WTC11 (cell line): ENCODE results near the gene MCHR2. TPM values are rescaled to one million over a fixed set of nuclear protein-coding genes. Genes with fewer than 3 reads are reported as not detected.

ENCODE experiments used
- ATAC-seq: fragments of 200-7000 bp; cut with Tn5 transposase; 2 replicates; pipeline ENCODE4 v1.10.0; 2021; ENCODE audit warnings: mild to moderate bottlenecking, moderate library complexity
- CTCF ChIA-PET: fragments of 300-600 bp; sonication (Branson Sonifier 250); formaldehyde crosslinking; loops from one replicate; lab custom pipeline; 2021; ENCODE audit warnings: antibody characterized with exemption; lab: Charles Lee
- POLR2A ChIA-PET: fragments of 350-600 bp; sonication (Branson Sonifier 250); formaldehyde crosslinking; loops from one replicate; lab custom pipeline; 2021; ENCODE audit warnings: antibody characterized with exemption; lab: Charles Lee
- DNase-seq: peaks from one replicate; pipeline ENCODE4 v3.0.0; 2021; ENCODE audit warnings: low spot score
- H3K27ac Mint-ChIP-seq: 2 replicates; pipeline ENCODE4 v1.8.0; 2021; ENCODE audit warnings: mixed read lengths
- H3K27me3 Mint-ChIP-seq: 2 replicates; pipeline ENCODE4 v1.8.0; 2021; ENCODE audit warnings: low read depth, mild to moderate bottlenecking, moderate library complexity, mixed read lengths
- H3K36me3 Mint-ChIP-seq: 2 replicates; pipeline ENCODE4 v1.8.0; 2021; ENCODE audit warnings: mixed read lengths
- H3K4me1 Mint-ChIP-seq: 2 replicates; pipeline ENCODE4 v1.8.0; 2022; ENCODE audit warnings: mixed read lengths
- H3K4me3 Mint-ChIP-seq: 2 replicates; pipeline ENCODE4 v1.8.0; 2021; ENCODE audit warnings: mild to moderate bottlenecking, moderate library complexity, mixed read lengths
- H3K9me3 Mint-ChIP-seq: 2 replicates; pipeline ENCODE4 v1.8.0; 2021; ENCODE audit warnings: mixed read lengths
- CREM ChIP-seq: sonication (generic); formaldehyde crosslinking; IDR thresholded peaks from 2 replicates; pipeline ENCODE4 v1.8.1; 2022; ENCODE audit warnings: mild to moderate bottlenecking, missing genetic modification reagents, moderate library complexity
- ESRRA ChIP-seq: sonication (generic); formaldehyde crosslinking; IDR thresholded peaks from 2 replicates; pipeline ENCODE4 v1.8.1; 2022; ENCODE audit warnings: mild to moderate bottlenecking, missing genetic modification reagents, borderline replicate concordance
- ETV6 ChIP-seq: sonication (generic); formaldehyde crosslinking; IDR thresholded peaks from 2 replicates; pipeline ENCODE4 v1.8.1; 2022; ENCODE audit warnings: mild to moderate bottlenecking, missing genetic modification reagents
- FOXJ3 ChIP-seq: sonication (generic); formaldehyde crosslinking; IDR thresholded peaks from 2 replicates; pipeline ENCODE4 v1.9.0; 2021; ENCODE audit warnings: missing genetic modification reagents, mild to moderate bottlenecking, borderline replicate concordance
- GTF2I ChIP-seq: fragments of 250-450 bp; sonication (Bioruptor Pico); conservative IDR thresholded peaks from 2 replicates; pipeline ENCODE4 v1.4.0; 2021; ENCODE audit warnings: mild to moderate bottlenecking
- JAZF1 ChIP-seq: fragments of 250-450 bp; sonication (Bioruptor Pico); IDR thresholded peaks from 2 replicates; pipeline ENCODE4 v1.9.0; 2021; ENCODE audit warnings: moderate library complexity, mild to moderate bottlenecking, inconsistent platforms
- KAT7 ChIP-seq: sonication (generic); formaldehyde crosslinking; IDR thresholded peaks from 2 replicates; pipeline ENCODE4 v1.8.1; 2023; ENCODE audit warnings: missing genetic modification reagents, mild to moderate bottlenecking, borderline replicate concordance
- NR3C1 ChIP-seq: sonication (generic); formaldehyde crosslinking; conservative IDR thresholded peaks from 2 replicates; pipeline ENCODE4 v1.8.1; 2023; ENCODE audit warnings: low read depth, mild to moderate bottlenecking, missing genetic modification reagents
- SMAD3 ChIP-seq: sonication (generic); formaldehyde crosslinking; IDR thresholded peaks from 2 replicates; pipeline ENCODE4 v1.8.0; 2022; ENCODE audit warnings: missing genetic modification reagents, mild to moderate bottlenecking, borderline replicate concordance
- SP1 ChIP-seq: sonication (generic); formaldehyde crosslinking; conservative IDR thresholded peaks from 2 replicates; pipeline ENCODE4 v1.8.1; 2022; ENCODE audit warnings: missing genetic modification reagents
- TEAD1 ChIP-seq: sonication (generic); formaldehyde crosslinking; IDR thresholded peaks from 2 replicates; pipeline ENCODE4 v1.8.0; 2022; ENCODE audit warnings: mild to moderate bottlenecking, missing genetic modification reagents
- TEAD4 ChIP-seq: sonication (generic); formaldehyde crosslinking; IDR thresholded peaks from 2 replicates; pipeline ENCODE4 v1.8.0; 2022; ENCODE audit warnings: mild to moderate bottlenecking, missing genetic modification reagents
- TP53 ChIP-seq: sonication (generic); formaldehyde crosslinking; IDR thresholded peaks from 2 replicates; pipeline ENCODE4 v1.8.1; 2023; ENCODE audit warnings: mild to moderate bottlenecking, missing genetic modification reagents
- ZNF138 ChIP-seq: sonication (generic); formaldehyde crosslinking; conservative IDR thresholded peaks from 2 replicates; pipeline ENCODE4 v1.8.1; 2022; ENCODE audit warnings: mild to moderate bottlenecking, moderate library complexity, missing genetic modification reagents
- ZNF317 ChIP-seq: sonication (generic); formaldehyde crosslinking; IDR thresholded peaks from 2 replicates; pipeline ENCODE4 v1.8.1; 2023; ENCODE audit warnings: low read depth, mild to moderate bottlenecking, moderate library complexity, missing genetic modification reagents, borderline replicate concordance
- total RNA-seq: library from RNA; stranded (reverse); gene quantifications from 3 replicates; pipeline ENCODE4 v1.2.3, GENCODE V29; 2021
- TF ChIP-seq, protein P1 (sequence below): fragments of 250-450 bp; sonication (Bioruptor Pico); IDR thresholded peaks from 2 replicates; pipeline ENCODE4 v2.1.2; 2022; ENCODE audit warnings: mild to moderate bottlenecking, moderate library complexity
- TF ChIP-seq, protein P2 (sequence below): sonication (generic); formaldehyde crosslinking; IDR thresholded peaks from 2 replicates; pipeline ENCODE4 v1.8.1; 2023; ENCODE audit warnings: mild to moderate bottlenecking, missing genetic modification reagents
- TF ChIP-seq, protein P3 (sequence below): sonication (generic); formaldehyde crosslinking; IDR thresholded peaks from 2 replicates; pipeline ENCODE4 v1.8.1; 2022; ENCODE audit warnings: mild to moderate bottlenecking, missing genetic modification reagents, moderate library complexity, borderline replicate concordance
- TF ChIP-seq, protein P4 (sequence below): fragments of 250-450 bp; sonication (Bioruptor Pico); IDR thresholded peaks from 2 replicates; pipeline ENCODE4 v1.9.0; 2021; ENCODE audit warnings: mild to moderate bottlenecking
- TF ChIP-seq, protein P5 (sequence below): fragments of 250-450 bp; sonication (Bioruptor Pico); conservative IDR thresholded peaks from 2 replicates; pipeline ENCODE4 v1.9.0; 2021; ENCODE audit warnings: mild to moderate bottlenecking
- TF ChIP-seq, protein P6 (sequence below): sonication (generic); formaldehyde crosslinking; IDR thresholded peaks from 2 replicates; pipeline ENCODE4 v1.8.0; 2022; ENCODE audit warnings: mild to moderate bottlenecking, missing genetic modification reagents
- TF ChIP-seq, protein P7 (sequence below): fragments of 250-450 bp; sonication (Bioruptor Pico); IDR thresholded peaks from 2 replicates; pipeline ENCODE4 v1.9.0; 2021; ENCODE audit warnings: mild to moderate bottlenecking

MCHR2 gene
- total RNA-seq, 1 experiment from 2014 or later = not detected

DNA sequence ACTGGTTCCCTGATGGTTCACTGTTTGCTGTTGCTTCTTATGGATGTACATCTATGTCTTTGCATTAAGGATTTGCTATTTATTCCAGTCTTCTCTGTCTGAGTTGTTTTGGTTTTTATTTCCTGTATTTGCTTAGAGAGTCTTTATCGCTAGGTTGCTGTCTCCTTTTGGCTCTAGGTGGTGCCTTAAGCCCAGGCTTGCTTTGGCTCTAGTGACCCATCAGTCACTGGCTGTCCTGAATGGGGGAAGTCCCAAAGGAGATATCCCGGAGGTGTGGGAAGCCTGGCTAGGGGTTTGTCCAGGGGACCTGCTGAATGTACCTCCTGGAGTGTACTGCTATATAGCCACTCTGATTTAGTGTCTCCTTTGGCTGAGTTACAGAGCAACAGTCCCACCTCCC lies 53.4 kb downstream of the MCHR2 start:
- POLR2A ChIA-PET = no interaction called here
- CTCF ChIA-PET = no interaction called here
- no peaks in the 10 kb centered on the region for H3K36me3 Mint-ChIP-seq
- DNase-seq (peak; percentile 12), ATAC-seq (peak; percentile 60; the same call in 1 of the 2 replicates)
- no peaks in the 10 kb centered on the region; the same call in 1 of the 2 replicates for H3K27me3 Mint-ChIP-seq
- H3K4me3 Mint-ChIP-seq = no peak overlapping the region
- TF ChIP-seq ZNF317 (CRISPR knock-in tag) (no peak), SMAD3 (CRISPR knock-in tag) (no peak), TEAD1 (CRISPR knock-in tag) (no peak)
- TF ChIP-seq, all 79 proteins: peak for 0
- H3K9me3 Mint-ChIP-seq = no peaks in the 10 kb centered on the region
- H3K4me1 Mint-ChIP-seq = peaks cover 16% of the 10 kb centered on the region
- no peak overlapping the region for H3K27ac Mint-ChIP-seq

DNA sequence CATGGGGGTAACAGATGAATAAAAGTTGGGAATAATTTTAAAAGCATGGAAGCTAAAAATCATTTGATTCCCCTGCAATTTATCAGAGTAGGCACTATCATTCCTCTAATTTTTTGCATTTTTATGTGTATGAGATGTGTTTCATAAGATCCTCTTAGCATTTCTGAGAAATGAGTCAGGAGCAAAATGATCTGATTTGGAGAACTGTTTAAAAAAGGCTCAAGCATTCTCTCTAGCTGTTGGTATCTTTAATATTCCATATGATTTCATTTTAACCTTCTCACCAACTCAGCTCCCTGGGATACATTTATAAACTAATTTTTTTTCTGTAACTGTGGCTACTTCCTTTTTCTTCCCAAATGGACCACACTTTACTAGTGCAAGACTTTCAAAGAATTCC lies 60.9 kb downstream of the MCHR2 start:
- DNase-seq (no peak), ATAC-seq (no peak)
- H3K36me3 Mint-ChIP-seq = peaks cover 5% of the 10 kb centered on the region
- no peak overlapping the region for H3K27ac Mint-ChIP-seq
- peaks cover 22% of the 10 kb centered on the region for H3K9me3 Mint-ChIP-seq
- ChIA-PET POLR2A (no interaction called here), CTCF (no interaction called here)
- no peaks in the 10 kb centered on the region for H3K4me1 Mint-ChIP-seq
- TF ChIP-seq, protein P1, sequence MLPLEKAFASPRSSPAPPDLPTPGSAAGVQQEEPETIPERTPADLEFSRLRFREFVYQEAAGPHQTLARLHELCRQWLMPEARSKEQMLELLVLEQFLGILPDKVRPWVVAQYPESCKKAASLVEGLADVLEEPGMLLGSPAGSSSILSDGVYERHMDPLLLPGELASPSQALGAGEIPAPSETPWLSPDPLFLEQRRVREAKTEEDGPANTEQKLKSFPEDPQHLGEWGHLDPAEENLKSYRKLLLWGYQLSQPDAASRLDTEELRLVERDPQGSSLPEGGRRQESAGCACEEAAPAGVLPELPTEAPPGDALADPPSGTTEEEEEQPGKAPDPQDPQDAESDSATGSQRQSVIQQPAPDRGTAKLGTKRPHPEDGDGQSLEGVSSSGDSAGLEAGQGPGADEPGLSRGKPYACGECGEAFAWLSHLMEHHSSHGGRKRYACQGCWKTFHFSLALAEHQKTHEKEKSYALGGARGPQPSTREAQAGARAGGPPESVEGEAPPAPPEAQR = no peak
- TF ChIP-seq, protein P2, sequence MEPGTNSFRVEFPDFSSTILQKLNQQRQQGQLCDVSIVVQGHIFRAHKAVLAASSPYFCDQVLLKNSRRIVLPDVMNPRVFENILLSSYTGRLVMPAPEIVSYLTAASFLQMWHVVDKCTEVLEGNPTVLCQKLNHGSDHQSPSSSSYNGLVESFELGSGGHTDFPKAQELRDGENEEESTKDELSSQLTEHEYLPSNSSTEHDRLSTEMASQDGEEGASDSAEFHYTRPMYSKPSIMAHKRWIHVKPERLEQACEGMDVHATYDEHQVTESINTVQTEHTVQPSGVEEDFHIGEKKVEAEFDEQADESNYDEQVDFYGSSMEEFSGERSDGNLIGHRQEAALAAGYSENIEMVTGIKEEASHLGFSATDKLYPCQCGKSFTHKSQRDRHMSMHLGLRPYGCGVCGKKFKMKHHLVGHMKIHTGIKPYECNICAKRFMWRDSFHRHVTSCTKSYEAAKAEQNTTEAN = no peak
- no peak for TF ChIP-seq KAT7 (CRISPR knock-in tag)
- no peak for TF ChIP-seq GTF2I (CRISPR knock-in tag)
- no peak for TF ChIP-seq ETV6 (CRISPR knock-in tag)
- no peak for TF ChIP-seq ESRRA
- TF ChIP-seq, protein P3, sequence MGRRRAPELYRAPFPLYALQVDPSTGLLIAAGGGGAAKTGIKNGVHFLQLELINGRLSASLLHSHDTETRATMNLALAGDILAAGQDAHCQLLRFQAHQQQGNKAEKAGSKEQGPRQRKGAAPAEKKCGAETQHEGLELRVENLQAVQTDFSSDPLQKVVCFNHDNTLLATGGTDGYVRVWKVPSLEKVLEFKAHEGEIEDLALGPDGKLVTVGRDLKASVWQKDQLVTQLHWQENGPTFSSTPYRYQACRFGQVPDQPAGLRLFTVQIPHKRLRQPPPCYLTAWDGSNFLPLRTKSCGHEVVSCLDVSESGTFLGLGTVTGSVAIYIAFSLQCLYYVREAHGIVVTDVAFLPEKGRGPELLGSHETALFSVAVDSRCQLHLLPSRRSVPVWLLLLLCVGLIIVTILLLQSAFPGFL (CRISPR knock-in tag) = no peak
- TF ChIP-seq, protein P4, sequence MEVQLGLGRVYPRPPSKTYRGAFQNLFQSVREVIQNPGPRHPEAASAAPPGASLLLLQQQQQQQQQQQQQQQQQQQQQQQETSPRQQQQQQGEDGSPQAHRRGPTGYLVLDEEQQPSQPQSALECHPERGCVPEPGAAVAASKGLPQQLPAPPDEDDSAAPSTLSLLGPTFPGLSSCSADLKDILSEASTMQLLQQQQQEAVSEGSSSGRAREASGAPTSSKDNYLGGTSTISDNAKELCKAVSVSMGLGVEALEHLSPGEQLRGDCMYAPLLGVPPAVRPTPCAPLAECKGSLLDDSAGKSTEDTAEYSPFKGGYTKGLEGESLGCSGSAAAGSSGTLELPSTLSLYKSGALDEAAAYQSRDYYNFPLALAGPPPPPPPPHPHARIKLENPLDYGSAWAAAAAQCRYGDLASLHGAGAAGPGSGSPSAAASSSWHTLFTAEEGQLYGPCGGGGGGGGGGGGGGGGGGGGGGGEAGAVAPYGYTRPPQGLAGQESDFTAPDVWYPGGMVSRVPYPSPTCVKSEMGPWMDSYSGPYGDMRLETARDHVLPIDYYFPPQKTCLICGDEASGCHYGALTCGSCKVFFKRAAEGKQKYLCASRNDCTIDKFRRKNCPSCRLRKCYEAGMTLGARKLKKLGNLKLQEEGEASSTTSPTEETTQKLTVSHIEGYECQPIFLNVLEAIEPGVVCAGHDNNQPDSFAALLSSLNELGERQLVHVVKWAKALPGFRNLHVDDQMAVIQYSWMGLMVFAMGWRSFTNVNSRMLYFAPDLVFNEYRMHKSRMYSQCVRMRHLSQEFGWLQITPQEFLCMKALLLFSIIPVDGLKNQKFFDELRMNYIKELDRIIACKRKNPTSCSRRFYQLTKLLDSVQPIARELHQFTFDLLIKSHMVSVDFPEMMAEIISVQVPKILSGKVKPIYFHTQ (CRISPR knock-in tag) = no peak
- no peak for TF ChIP-seq TEAD4 (CRISPR knock-in tag)
- TF ChIP-seq FOXJ3 (CRISPR knock-in tag) = no peak
- TF ChIP-seq, protein P5, sequence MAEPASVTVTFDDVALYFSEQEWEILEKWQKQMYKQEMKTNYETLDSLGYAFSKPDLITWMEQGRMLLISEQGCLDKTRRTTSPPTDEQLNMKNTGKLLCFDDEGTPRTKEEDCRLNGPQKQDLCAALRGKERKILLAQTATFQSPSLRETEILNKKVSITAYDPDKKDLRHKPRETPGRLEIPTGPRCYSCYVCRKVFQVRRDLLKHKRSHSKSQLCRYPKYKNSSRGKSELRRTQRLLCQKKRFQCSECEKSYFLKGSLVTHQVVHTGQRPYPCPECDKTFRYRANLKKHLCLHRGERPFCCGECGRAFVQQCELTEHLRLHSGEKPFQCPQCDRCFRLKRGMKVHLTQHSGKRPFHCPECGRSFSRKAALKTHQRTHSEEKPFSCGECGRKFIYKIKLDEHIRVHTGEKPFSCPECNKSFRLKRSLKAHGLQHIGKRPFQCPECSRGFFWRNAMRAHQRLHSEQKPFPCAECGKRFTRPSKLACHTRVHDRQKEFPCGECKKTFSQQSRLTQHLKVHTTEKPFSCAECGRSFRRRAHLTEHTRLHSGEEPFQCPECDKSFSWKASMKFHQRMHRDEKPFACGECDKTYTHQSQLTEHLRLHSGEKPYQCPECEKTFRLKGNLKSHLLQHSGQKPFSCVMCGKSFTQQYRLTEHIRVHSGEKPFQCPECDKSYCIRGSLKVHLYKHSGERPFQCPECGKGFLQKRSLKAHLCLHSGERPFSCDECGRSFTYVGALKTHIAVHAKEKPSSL (CRISPR knock-in tag) = no peak
- TF ChIP-seq ZNF138 (CRISPR knock-in tag) = no peak
- TF ChIP-seq, protein P6, sequence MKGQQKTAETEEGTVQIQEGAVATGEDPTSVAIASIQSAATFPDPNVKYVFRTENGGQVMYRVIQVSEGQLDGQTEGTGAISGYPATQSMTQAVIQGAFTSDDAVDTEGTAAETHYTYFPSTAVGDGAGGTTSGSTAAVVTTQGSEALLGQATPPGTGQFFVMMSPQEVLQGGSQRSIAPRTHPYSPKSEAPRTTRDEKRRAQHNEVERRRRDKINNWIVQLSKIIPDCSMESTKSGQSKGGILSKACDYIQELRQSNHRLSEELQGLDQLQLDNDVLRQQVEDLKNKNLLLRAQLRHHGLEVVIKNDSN (CRISPR knock-in tag) = no peak
- no peak for TF ChIP-seq TP53 (CRISPR knock-in tag)
- TF ChIP-seq NR3C1 (CRISPR knock-in tag) = no peak
- no peak for TF ChIP-seq CREM (CRISPR knock-in tag)
- no peak for TF ChIP-seq JAZF1
- TF ChIP-seq, protein P7, sequence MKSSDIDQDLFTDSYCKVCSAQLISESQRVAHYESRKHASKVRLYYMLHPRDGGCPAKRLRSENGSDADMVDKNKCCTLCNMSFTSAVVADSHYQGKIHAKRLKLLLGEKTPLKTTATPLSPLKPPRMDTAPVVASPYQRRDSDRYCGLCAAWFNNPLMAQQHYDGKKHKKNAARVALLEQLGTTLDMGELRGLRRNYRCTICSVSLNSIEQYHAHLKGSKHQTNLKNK (CRISPR knock-in tag) = no peak
- no peak for TF ChIP-seq SP1 (CRISPR knock-in tag)
- no peak overlapping the region for H3K4me3 Mint-ChIP-seq
- no peaks in the 10 kb centered on the region; the same call in 1 of the 2 replicates for H3K27me3 Mint-ChIP-seq
